Measurements from ENCODE around the gene CEACAM6. TPM values are rescaled to one million over a fixed set of nuclear protein-coding genes. Genes with fewer than 3 reads are reported as not detected.

CEACAM6 gene
- total and polyA plus RNA-seq, 2 of the 13 experiments (the other 11 are each of a cell fraction or from before 2014, with no cell fraction given): not detected

- intact Hi-C loops (cut with micrococcal nuclease; ENCODE audit: unreplicated experiment): no loop called here
- CTCF ChIA-PET (ENCODE audit: low intra/inter-chr PET ratio, low total read pairs): no interaction called here
- 6% methylated on average over 6 of the region's 8 CpGs for WGBS (ENCODE audit: low lambda C conversion rate)
Observed at GRCh38 chr19:41709951-41710645, 45.2 kb upstream of the CEACAM6 start.

More at GRCh38 chr19:41709951-41710645, 45.2 kb upstream of the CEACAM6 start:
- Histone ChIP-seq H3K27me3 (ENCODE audit: control insufficient read depth in 1 of 2, insufficient read depth in 2 of 2, low read length in 2 of 2) (peaks cover 1 to 28% of the 10 kb centered on the region in 2 experiments; a peak in 4 of 5 replicates), H3K9ac (ENCODE audit: insufficient read depth, low read depth, low read length) (no peak overlapping the region), H3K4me3 (replicated peaks in 1 of 3; ENCODE audit: insufficient read depth in 1 of 3, low read depth in 2 of 3, low read length in 3 of 3) (no peak overlapping the region), H3K4me1 (ENCODE audit: insufficient read depth, low read length) (0 out of 2 replicates have a peak, but pooled peaks cover 5% of the 10 kb centered on the region), H3K27ac (ENCODE audit: extremely low read length, insufficient read depth, low read length) (no peak overlapping the region), H4K20me1 (ENCODE audit: insufficient read depth, low read length) (no peaks in the 10 kb centered on the region), H3K4me2 (ENCODE audit: low read depth, low read length) (no peak overlapping the region), H3K79me2 (ENCODE audit: insufficient read depth, low read length) (no peaks in the 10 kb centered on the region), H2AFZ (ENCODE audit: low read length) (no peak overlapping the region), H3K36me3 (replicated peaks in 1 of 2; ENCODE audit: control insufficient read depth in 1 of 2, insufficient read depth in 2 of 2, low read length in 2 of 2) (no peaks in the 10 kb centered on the region), H3K9me3 (ENCODE audit: low read length) (no peaks in the 10 kb centered on the region)
- in situ Hi-C loops (cut with HindIII; ENCODE audit: extremely low pct_ligation_motif_present, low pct_unique_long_range_greater_than_20kb): no loop called here
- FAIRE-seq (no peak), ATAC-seq (no peak), DNase-seq (ENCODE audit: low spot score) (no peak)
- BruUV-seq (replicated peaks): no TSS peak
- POLR2A ChIA-PET: no interaction called here
- TF ChIP-seq POLR2A (IDR thresholded peaks at IDR 0.05; ENCODE audit: insufficient read depth in 1 of 2, low read depth in 2 of 2, low read length in 2 of 2) (no peak), ZNF18 (CRISPR knock-in tag; IDR thresholded peaks at IDR 0.05; ENCODE audit: insufficient replicate concordance) (no peak), CREB1 (IDR thresholded peaks at IDR 0.05) (0 out of 2 replicates have a peak, but pooled peaks have one; percentile 25), CREB1 (CRISPR knock-in tag; IDR thresholded peaks at IDR 0.05) (no peak)
